Stimulated activated memory B cell treated with anti-CD40 and anti-IgM and Interleukin-4, amounts not matched to agents 10 μg/mL and 1 μg/mL and 100 μg/mL, for 72 hours (primary cell): ENCODE measurements around the gene PLCD3.

Experiments used
- ATAC-seq: fragments of 150-1000 bp; cut with Tn5 transposase; 2 replicates; pipeline ENCODE4 v1.10.0; 2021
- H3K27ac Mint-ChIP-seq: one replicate; pipeline ENCODE4 v1.8.0; 2022; ENCODE audit warnings: mild to moderate bottlenecking, mixed read lengths
- H3K27me3 Mint-ChIP-seq: one replicate; pipeline ENCODE4 v1.8.0; 2022; ENCODE audit warnings: mixed read lengths
- H3K36me3 Mint-ChIP-seq: one replicate; pipeline ENCODE4 v1.8.0; 2022; ENCODE audit warnings: mixed read lengths
- H3K4me1 Mint-ChIP-seq: one replicate; pipeline ENCODE4 v1.8.0; 2022; ENCODE audit warnings: mixed read lengths
- H3K4me3 Mint-ChIP-seq: one replicate; pipeline ENCODE4 v1.8.0; 2022; ENCODE audit warnings: mild to moderate bottlenecking, moderate library complexity, mixed read lengths
- H3K9me3 Mint-ChIP-seq: one replicate; pipeline ENCODE4 v1.8.0; 2022; ENCODE audit warnings: mixed read lengths

Gene PLCD3

DNA sequence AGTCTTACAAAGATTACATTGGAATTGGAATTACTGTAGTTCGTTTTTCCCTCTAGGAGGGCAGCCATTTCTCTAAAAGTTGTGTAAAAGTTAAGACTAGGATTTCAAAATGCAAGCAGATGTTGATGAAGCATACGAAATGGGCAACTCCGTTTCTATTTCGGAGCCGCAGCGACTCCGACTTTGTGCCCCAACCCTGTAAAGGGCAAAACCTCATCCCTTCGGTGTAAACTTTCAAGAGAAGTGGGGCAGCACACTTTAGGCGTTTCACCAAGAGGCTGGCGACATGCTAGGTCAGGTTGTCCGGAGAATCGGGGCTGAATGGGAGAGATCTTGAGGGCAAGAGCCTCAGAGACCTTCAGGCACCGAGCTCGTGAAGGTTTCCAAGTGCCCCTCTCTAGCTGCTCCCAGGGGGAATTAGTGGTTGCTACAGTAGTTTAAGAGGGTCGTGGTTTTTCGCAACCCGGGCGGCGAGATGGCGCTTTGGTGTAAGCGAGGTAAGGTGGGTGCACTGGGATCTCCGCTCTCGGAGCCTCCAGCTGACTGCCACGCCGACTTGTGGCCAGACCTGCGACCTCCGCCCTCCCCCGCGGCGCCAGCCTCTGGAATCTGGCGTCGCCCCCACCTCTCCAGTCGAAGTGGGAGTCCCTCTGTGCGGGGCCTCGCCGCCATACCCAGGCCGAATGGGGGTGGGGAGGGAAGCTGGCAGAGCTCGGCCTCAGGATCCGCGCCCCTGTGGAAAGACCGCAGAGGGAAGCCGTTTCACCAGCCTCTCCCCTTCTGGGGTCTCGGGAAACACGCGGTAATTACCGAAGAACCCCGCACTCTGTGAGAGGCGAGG lies 28.4 kb upstream of the PLCD3 start:
- no peaks in the 10 kb centered on the region for H3K9me3 Mint-ChIP-seq
- ATAC-seq = peak; percentile 67
- peaks cover 34% of the 10 kb centered on the region for H3K4me1 Mint-ChIP-seq
- peak overlapping the region; percentile 97 for H3K27ac Mint-ChIP-seq
- H3K36me3 Mint-ChIP-seq = peaks cover 10% of the 10 kb centered on the region
- no peaks in the 10 kb centered on the region for H3K27me3 Mint-ChIP-seq
- peak overlapping the region; percentile 99 for H3K4me3 Mint-ChIP-seq

DNA sequence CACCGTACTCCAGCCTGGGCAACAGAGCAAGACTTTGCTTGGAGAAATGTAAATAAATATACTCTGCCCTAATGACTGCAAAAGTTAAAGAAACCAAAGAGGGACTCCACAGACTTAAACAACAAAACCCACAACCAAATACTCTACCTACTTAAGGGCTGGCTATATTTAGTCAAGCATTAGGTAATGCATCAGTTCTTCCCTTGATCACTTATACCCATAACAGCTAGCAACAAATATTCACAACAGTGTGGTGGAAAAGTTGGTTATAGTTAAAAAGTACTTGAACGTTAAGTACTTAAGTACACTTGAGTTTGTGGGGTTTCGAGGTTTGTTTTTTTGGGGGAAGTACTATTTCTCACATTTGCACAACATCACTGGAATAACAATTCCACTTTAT lies 23.9 kb upstream of the PLCD3 start:
- no peaks in the 10 kb centered on the region for H3K9me3 Mint-ChIP-seq
- H3K27ac Mint-ChIP-seq = no peak overlapping the region
- no peak overlapping the region for H3K4me3 Mint-ChIP-seq
- peaks cover 37% of the 10 kb centered on the region for H3K4me1 Mint-ChIP-seq
- no peak for ATAC-seq
- H3K36me3 Mint-ChIP-seq = peaks cover 5% of the 10 kb centered on the region
- H3K27me3 Mint-ChIP-seq = no peaks in the 10 kb centered on the region

DNA sequence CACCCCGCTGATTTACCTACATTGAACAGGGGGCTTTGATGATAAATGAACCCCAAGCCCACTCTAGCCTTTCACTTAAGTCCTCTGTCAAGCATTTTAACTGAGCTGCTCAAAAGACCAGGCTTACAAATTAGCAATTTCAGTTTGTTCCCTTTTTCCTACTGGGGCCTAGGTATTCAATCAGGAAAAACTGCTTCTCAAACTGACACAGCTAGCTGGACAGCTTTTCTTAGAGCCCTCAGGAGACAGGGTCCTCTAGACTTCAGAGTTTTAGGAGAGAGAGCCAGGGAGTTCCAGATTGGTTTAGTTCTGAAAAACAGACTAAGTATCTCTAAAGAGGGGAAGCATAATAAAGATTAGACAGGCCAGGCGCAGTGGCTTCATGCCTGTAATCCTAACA lies 23.2 kb upstream of the PLCD3 start:
- Mint-ChIP-seq H3K4me3 (no peak overlapping the region), H3K9me3 (no peaks in the 10 kb centered on the region), H3K36me3 (peaks cover 2% of the 10 kb centered on the region), H3K27ac (no peak overlapping the region), H3K27me3 (no peaks in the 10 kb centered on the region), H3K4me1 (peaks cover 42% of the 10 kb centered on the region)
- ATAC-seq = no peak

- ATAC-seq = no peak
- H3K4me1 Mint-ChIP-seq = peaks cover 43% of the 10 kb centered on the region
- H3K36me3 Mint-ChIP-seq = peaks cover under 1% of the 10 kb centered on the region
- no peak overlapping the region for H3K27ac Mint-ChIP-seq
- H3K4me3 Mint-ChIP-seq = no peak overlapping the region
- no peaks in the 10 kb centered on the region for H3K9me3 Mint-ChIP-seq
- H3K27me3 Mint-ChIP-seq = no peaks in the 10 kb centered on the region
Observed at GRCh38 chr17:45155029-45155428, 22.7 kb upstream of the PLCD3 start.

- peak overlapping the region; percentile 59 for H3K27ac Mint-ChIP-seq
- peaks cover 11% of the 10 kb centered on the region for H3K36me3 Mint-ChIP-seq
- H3K4me3 Mint-ChIP-seq = peak overlapping the region; percentile 73
- H3K4me1 Mint-ChIP-seq = peaks cover 47% of the 10 kb centered on the region
- no peaks in the 10 kb centered on the region for H3K27me3 Mint-ChIP-seq
- H3K9me3 Mint-ChIP-seq = no peaks in the 10 kb centered on the region
- ATAC-seq = no peak
Observed at GRCh38 chr17:45150911-45151809, 18.8 kb upstream of the PLCD3 start.

DNA sequence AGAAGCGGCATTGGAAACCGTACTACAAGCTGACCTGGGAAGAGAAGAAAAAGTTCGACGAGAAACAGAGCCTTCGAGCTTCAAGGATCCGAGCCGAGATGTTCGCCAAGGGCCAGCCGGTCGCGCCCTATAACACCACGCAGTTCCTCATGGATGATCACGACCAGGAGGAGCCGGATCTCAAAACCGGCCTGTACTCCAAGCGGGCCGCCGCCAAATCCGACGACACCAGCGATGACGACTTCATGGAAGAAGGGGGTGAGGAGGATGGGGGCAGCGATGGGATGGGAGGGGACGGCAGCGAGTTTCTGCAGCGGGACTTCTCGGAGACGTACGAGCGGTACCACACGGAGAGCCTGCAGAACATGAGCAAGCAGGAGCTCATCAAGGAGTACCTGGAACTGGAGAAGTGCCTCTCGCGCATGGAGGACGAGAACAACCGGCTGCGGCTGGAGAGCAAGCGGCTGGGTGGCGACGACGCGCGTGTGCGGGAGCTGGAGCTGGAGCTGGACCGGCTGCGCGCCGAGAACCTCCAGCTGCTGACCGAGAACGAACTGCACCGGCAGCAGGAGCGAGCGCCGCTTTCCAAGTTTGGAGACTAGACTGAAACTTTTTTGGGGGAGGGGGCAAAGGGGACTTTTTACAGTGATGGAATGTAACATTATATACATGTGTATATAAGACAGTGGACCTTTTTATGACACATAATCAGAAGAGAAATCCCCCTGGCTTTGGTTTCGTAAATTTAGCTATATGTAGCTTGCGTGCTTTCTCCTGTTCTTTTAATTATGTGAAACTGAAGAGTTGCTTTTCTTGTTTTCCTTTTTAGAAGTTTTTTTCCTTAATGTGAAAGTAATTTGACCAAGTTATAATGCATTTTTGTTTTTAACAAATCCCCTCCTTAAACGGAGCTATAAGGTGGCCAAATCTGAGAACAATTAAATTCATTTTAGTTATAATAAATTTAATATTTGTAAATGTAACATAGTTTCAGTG lies 17.7 kb upstream of the PLCD3 start:
- H3K36me3 Mint-ChIP-seq = peaks cover 11% of the 10 kb centered on the region
- ATAC-seq = no peak
- peaks cover 59% of the 10 kb centered on the region for H3K4me1 Mint-ChIP-seq
- H3K27ac Mint-ChIP-seq = peak overlapping the region; percentile 99
- no peaks in the 10 kb centered on the region for H3K9me3 Mint-ChIP-seq
- H3K4me3 Mint-ChIP-seq = peak overlapping the region; percentile 98
- no peaks in the 10 kb centered on the region for H3K27me3 Mint-ChIP-seq

DNA sequence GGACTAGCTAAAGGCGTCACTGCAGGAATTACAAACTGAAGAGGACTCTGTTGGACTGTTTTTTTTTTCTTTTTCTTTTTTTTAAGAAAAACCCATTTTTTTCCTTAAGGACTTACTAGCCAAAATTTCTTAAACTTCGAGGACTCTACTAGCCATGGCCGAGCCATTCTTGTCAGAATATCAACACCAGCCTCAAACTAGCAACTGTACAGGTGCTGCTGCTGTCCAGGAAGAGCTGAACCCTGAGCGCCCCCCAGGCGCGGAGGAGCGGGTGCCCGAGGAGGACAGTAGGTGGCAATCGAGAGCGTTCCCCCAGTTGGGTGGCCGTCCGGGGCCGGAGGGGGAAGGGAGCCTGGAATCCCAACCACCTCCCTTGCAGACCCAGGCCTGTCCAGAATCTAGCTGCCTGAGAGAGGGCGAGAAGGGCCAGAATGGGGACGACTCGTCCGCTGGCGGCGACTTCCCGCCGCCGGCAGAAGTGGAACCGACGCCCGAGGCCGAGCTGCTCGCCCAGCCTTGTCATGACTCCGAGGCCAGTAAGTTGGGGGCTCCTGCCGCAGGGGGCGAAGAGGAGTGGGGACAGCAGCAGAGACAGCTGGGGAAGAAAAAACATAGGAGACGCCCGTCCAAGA lies 16.8 kb upstream of the PLCD3 start:
- Mint-ChIP-seq H3K4me3 (peak overlapping the region; percentile 98), H3K36me3 (peaks cover 11% of the 10 kb centered on the region), H3K27ac (peak overlapping the region; percentile 99), H3K27me3 (no peaks in the 10 kb centered on the region), H3K4me1 (peaks cover 63% of the 10 kb centered on the region), H3K9me3 (no peaks in the 10 kb centered on the region)
- peak; percentile 62 for ATAC-seq

DNA sequence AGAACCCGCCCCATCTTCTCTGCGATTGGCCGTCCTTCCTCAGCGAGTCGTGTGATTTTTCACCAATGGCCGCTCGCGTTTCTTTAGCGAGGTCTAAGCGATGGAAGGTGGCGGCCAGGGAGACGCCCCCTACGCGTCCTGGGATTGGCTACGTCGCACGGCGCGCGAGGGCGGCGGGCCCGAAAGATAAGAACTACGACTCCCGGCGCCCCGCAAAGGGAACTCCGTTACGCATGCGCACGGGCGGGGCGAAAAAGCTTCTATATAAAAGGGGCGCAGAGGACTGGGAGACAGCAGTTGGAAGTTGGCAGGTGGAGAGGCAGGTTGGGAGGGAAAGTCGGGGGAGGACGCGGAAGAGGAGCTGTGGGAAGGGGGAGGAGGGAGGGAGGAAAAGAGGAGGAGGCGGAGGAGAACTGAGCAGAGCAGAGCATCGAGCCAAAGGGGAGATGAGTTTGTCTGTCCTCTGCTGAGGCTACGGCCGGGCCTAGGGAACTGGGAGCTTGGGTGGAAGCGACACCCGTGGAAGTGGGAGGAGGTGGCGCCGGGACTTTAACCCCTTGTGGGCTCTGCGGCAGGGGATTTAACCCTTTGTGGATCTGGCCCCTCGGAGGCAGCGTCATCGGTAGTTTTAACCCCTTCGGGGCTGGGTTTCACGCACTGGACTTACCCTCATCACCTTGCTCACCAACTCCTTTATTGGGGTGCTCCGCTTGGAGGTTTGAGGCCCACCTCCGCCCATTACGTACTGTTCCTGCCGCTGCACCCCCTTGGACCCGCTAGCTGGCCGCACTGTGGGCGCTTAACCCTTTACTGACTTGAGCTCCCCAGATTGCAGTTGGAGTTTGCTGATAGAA lies 16.1 kb upstream of the PLCD3 start, which contains the start of gene HEXIM1:
Gene HEXIM1, plus strand, starts transcription at position 293 of the 854 bp plus-strand sequence. CDS start 716 bp downstream, outside the sequence.
- Mint-ChIP-seq H3K27ac (peak within 1 kb of the TSS; percentile 99), H3K36me3 (peaks cover 11% of the 10 kb centered on the region), H3K4me3 (peak within 1 kb of the TSS; percentile 98), H3K27me3 (no peaks in the 10 kb centered on the region), H3K4me1 (peaks cover 70% of the 10 kb centered on the region), H3K9me3 (no peaks in the 10 kb centered on the region)
- peak; percentile 91 for ATAC-seq

DNA sequence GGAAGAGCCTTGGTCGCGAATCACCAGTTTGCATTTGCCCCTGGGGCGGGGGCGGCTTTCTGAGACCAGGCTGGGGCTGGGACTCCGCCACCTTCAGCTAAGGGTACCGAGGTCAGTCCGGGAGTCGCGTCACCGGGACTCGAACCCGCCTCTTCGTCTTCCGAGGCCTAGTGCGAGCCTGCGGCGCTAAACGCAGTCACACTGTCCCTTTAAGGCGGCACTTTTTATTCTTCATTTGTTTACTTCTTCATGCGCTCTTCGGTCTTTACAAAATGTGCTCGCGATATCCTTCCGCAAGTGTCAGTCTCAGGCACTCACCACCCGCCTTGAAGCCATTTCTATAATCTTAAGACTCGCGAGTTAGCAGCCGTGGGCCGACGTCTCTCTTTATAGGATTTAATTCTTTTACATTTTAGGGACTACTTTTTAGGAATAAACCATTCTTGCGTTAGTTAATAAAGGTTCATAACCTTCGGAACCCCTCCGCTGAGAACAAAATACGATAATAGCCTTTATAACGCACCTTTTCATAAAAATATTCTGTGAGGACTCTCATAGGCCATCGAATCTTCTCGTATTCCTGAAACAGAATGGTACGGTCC lies 15.4 kb upstream of the PLCD3 start:
- peak; percentile 59 for ATAC-seq
- no peaks in the 10 kb centered on the region for H3K27me3 Mint-ChIP-seq
- H3K9me3 Mint-ChIP-seq = no peaks in the 10 kb centered on the region
- peaks cover 76% of the 10 kb centered on the region for H3K4me1 Mint-ChIP-seq
- H3K36me3 Mint-ChIP-seq = peaks cover 11% of the 10 kb centered on the region
- H3K27ac Mint-ChIP-seq = peak overlapping the region; percentile 99
- peak overlapping the region; percentile 98 for H3K4me3 Mint-ChIP-seq

- no peaks in the 10 kb centered on the region for H3K27me3 Mint-ChIP-seq
- H3K4me1 Mint-ChIP-seq = peaks cover 71% of the 10 kb centered on the region
- peak overlapping the region; percentile 99 for H3K27ac Mint-ChIP-seq
- H3K36me3 Mint-ChIP-seq = peaks cover 11% of the 10 kb centered on the region
- no peaks in the 10 kb centered on the region for H3K9me3 Mint-ChIP-seq
- peak; percentile 6 for ATAC-seq
- H3K4me3 Mint-ChIP-seq = peak overlapping the region; percentile 98
Observed at GRCh38 chr17:45146890-45147580, 14.7 kb upstream of the PLCD3 start.

GRCh38 chr17:45146592-45146889 lies 14.2 kb upstream of the PLCD3 start:
- Mint-ChIP-seq H3K9me3 (no peaks in the 10 kb centered on the region), H3K4me1 (peaks cover 68% of the 10 kb centered on the region), H3K27ac (peak overlapping the region; percentile 99), H3K27me3 (no peaks in the 10 kb centered on the region), H3K36me3 (peaks cover 11% of the 10 kb centered on the region), H3K4me3 (peak overlapping the region; percentile 98)
- ATAC-seq = no peak

DNA sequence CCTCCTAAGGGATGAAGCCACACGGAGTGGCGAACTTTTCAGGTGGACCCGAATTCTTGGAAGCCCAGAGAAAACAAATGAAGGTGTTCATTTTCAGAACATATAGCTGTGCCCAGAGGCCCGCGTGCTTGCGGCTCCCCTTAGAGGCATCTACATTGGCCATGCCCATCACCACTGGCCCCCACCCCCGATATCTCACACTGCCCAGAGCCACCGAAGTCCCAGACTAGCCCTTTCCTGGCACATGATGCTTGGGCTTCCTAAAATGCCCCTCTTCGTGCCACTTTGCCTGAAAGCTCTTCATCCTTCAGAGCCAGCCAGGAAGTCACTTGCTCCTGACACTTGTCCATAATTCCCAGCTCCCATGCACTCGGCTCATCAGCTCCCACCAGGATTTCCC lies 13.9 kb upstream of the PLCD3 start:
- H3K4me3 Mint-ChIP-seq = peak overlapping the region; percentile 12
- no peaks in the 10 kb centered on the region for H3K9me3 Mint-ChIP-seq
- ATAC-seq = no peak
- H3K27ac Mint-ChIP-seq = peak overlapping the region; percentile 99
- no peaks in the 10 kb centered on the region for H3K27me3 Mint-ChIP-seq
- H3K4me1 Mint-ChIP-seq = peaks cover 64% of the 10 kb centered on the region
- H3K36me3 Mint-ChIP-seq = peaks cover 13% of the 10 kb centered on the region

- peak overlapping the region; percentile 62 for H3K4me3 Mint-ChIP-seq
- H3K27ac Mint-ChIP-seq = peak overlapping the region; percentile 86
- ATAC-seq = no peak
- no peaks in the 10 kb centered on the region for H3K9me3 Mint-ChIP-seq
- peaks cover 18% of the 10 kb centered on the region for H3K36me3 Mint-ChIP-seq
- H3K4me1 Mint-ChIP-seq = peaks cover 58% of the 10 kb centered on the region
- no peaks in the 10 kb centered on the region for H3K27me3 Mint-ChIP-seq
Observed at GRCh38 chr17:45145035-45145389, 12.7 kb upstream of the PLCD3 start.
